H1 (cell line): ENCODE results near the gene GRK5. TPM values are rescaled to one million over a fixed set of nuclear protein-coding genes. Genes with fewer than 3 reads are reported as not detected.

Experiments used
- CTCF ChIA-PET: fragments of 300-600 bp; sonication (Branson Sonifier 250); formaldehyde crosslinking; loops from one replicate; lab custom pipeline; 2021; ENCODE audit not compliant: partially characterized antibody; lab: Charles Lee
- POLR2A ChIA-PET: fragments of 300-600 bp; sonication (Branson Sonifier 250); formaldehyde crosslinking; loops from one replicate; lab custom pipeline; 2021; ENCODE audit warnings: inconsistent platforms; ENCODE audit not compliant: partially characterized antibody; lab: Charles Lee
- DNase-seq, 2 experiments: peaks; one replicate each; pipeline versions ENCODE4 v3.0.0 to v3.0.0-alpha.2; 2010 to 2022; ENCODE audit warnings: low spot score in 2 of 2, low read depth in 1 of 2, mixed read lengths in 1 of 2
- FAIRE-seq: peaks from 2 replicates; lab custom pipeline; 2011; peaks lifted over from hg19 to GRCh38; lab: Jason Lieb, UNC
- H2AFZ ChIP-seq: 2 replicates; pipeline ENCODE4 v1.8.1; 2012; ENCODE audit warnings: low read length, inconsistent platforms
- H2AK5ac ChIP-seq: 2 replicates; pipeline ENCODE4 v1.6.1; 2013; ENCODE audit warnings: low read depth, low read length
- H2BK120ac ChIP-seq: replicated peaks from 2 replicates; pipeline ENCODE3; 2013; ENCODE audit warnings: low read depth, low read length, inconsistent platforms
- H2BK12ac ChIP-seq: 2 replicates; pipeline ENCODE4 v1.6.1; 2013; ENCODE audit warnings: low read depth, low read length
- H2BK15ac ChIP-seq: 2 replicates; pipeline ENCODE4 v1.6.1; 2013; ENCODE audit warnings: low read length
- H2BK20ac ChIP-seq: 2 replicates; pipeline ENCODE4 v1.6.1; 2013; ENCODE audit warnings: low read length
- H2BK5ac ChIP-seq: 2 replicates; pipeline ENCODE4 v1.6.1; 2013; ENCODE audit warnings: low read depth, low read length
- H3K14ac ChIP-seq: 2 replicates; pipeline ENCODE4 v1.6.1; 2013; ENCODE audit warnings: inconsistent platforms; ENCODE audit not compliant: insufficient read length
- H3K18ac ChIP-seq: 2 replicates; pipeline ENCODE4 v1.6.1; 2013; ENCODE audit warnings: low read length; ENCODE audit errors: extremely low read depth
- H3K23ac ChIP-seq: 2 replicates; pipeline ENCODE4 v1.6.1; 2013; ENCODE audit warnings: inconsistent platforms; ENCODE audit not compliant: insufficient read length
- H3K23me2 ChIP-seq: 2 replicates; pipeline ENCODE4 v1.6.1; 2013; ENCODE audit warnings: low read depth, low read length
- H3K27ac ChIP-seq: 2 replicates; pipeline ENCODE4 v1.6.1; 2011; ENCODE audit warnings: low read depth, low read length, inconsistent platforms
- H3K27me3 ChIP-seq, 4 experiments: replicated peaks in 1 of 4; 1 replicate in 1 of 4; 2 replicates in 3 of 4; pipeline versions ENCODE4 v1.6.1 to v1.8.1; 2011 to 2013; ENCODE audit warnings: low read length in 3 of 4, mild to moderate bottlenecking in 3 of 4, inconsistent platforms in 2 of 4, mixed read lengths in 2 of 4, moderate library complexity in 1 of 4; ENCODE audit not compliant: control insufficient read depth in 3 of 4, insufficient read depth in 3 of 4; ENCODE audit errors: extremely low read depth in 1 of 4
- H3K36me3 ChIP-seq, 4 experiments: 2 replicates each; pipeline versions ENCODE4 v1.6.1 to v1.8.1; 2011 to 2013; ENCODE audit warnings: mild to moderate bottlenecking in 4 of 4, low read length in 3 of 4, moderate library complexity in 2 of 4, control low read depth in 1 of 4, inconsistent platforms in 1 of 4; ENCODE audit not compliant: insufficient read depth in 4 of 4, control insufficient read depth in 2 of 4
- H3K4ac ChIP-seq: replicated peaks from 2 replicates; pipeline ENCODE3; 2013; ENCODE audit warnings: low read length, low read depth, mixed read lengths, inconsistent platforms; ENCODE audit not compliant: insufficient read length
- H3K4me1 ChIP-seq, 4 experiments: replicated peaks in 1 of 4; 1 replicate in 1 of 4; 2 replicates in 3 of 4; pipeline versions ENCODE4 v1.6.1 to v1.8.1; 2011 to 2013; ENCODE audit warnings: low read length in 3 of 4, inconsistent platforms in 2 of 4, mixed read lengths in 1 of 4; ENCODE audit not compliant: insufficient read depth in 4 of 4, control insufficient read depth in 3 of 4
- H3K4me2 ChIP-seq, 2 experiments: 2 replicates each; pipeline versions ENCODE4 v1.6.1 to v1.8.1; 2011 to 2013; ENCODE audit warnings: low read depth in 2 of 2, low read length in 2 of 2, control low read depth in 1 of 2, inconsistent platforms in 1 of 2, mild to moderate bottlenecking in 1 of 2; ENCODE audit not compliant: insufficient read depth in 1 of 2
- H3K4me3 ChIP-seq, 4 experiments: fragments of 200-600, 300-600 bp in 1 of 4; sonication (generic), shearing (Covaris generic), sonication (Bioruptor Twin) in 1 of 4; 2 replicates each; pipeline versions ENCODE4 v1.5.1 to v1.8.1; 2011 to 2016; ENCODE audit warnings: low read length in 4 of 4, low read depth in 3 of 4, control low read depth in 2 of 4, inconsistent platforms in 2 of 4, mild to moderate bottlenecking in 2 of 4, mixed read lengths in 1 of 4, moderate library complexity in 1 of 4; ENCODE audit not compliant: insufficient read depth in 2 of 4; ENCODE audit errors: extremely low read depth in 1 of 4
- H3K56ac ChIP-seq: replicated peaks from 2 replicates; pipeline ENCODE3; 2013; ENCODE audit warnings: low read depth, mild to moderate bottlenecking, mixed read lengths, low read length, inconsistent platforms; ENCODE audit not compliant: insufficient read length
- H3K79me1 ChIP-seq: 2 replicates; pipeline ENCODE4 v1.6.1; 2013; ENCODE audit warnings: low read depth, low read length, control low read depth
- H3K79me2 ChIP-seq, 2 experiments: 2 replicates each; pipeline versions ENCODE4 v1.6.1 to v1.8.1; 2012 to 2013; ENCODE audit warnings: low read length in 2 of 2, mild to moderate bottlenecking in 2 of 2, inconsistent platforms in 1 of 2; ENCODE audit not compliant: insufficient read depth in 2 of 2, control insufficient read depth in 1 of 2
- H3K9ac ChIP-seq, 4 experiments: replicated peaks in 1 of 4; 1 replicate in 1 of 4; 2 replicates in 3 of 4; pipeline versions ENCODE4 v1.6.1 to v1.8.1; 2011 to 2013; ENCODE audit warnings: low read depth in 3 of 4, low read length in 3 of 4, control low read depth in 2 of 4, mild to moderate bottlenecking in 2 of 4, moderate library complexity in 2 of 4, inconsistent platforms in 1 of 4; ENCODE audit errors: extremely low read depth in 1 of 4
- H3K9me3 ChIP-seq, 2 experiments: 2 replicates each; pipeline versions ENCODE4 v1.6.1 to v1.8.1; 2012 to 2013; ENCODE audit warnings: mild to moderate bottlenecking in 2 of 2, moderate library complexity in 2 of 2, control low read depth in 1 of 2, inconsistent platforms in 1 of 2, low read depth in 1 of 2, low read length in 1 of 2, mixed read lengths in 1 of 2; ENCODE audit not compliant: insufficient read depth in 2 of 2
- H4K20me1 ChIP-seq, 2 experiments: replicated peaks in 1 of 2; 2 replicates each; pipeline versions ENCODE3 to v1.8.1; 2011 to 2013; ENCODE audit warnings: inconsistent platforms in 2 of 2, low read length in 2 of 2, mild to moderate bottlenecking in 1 of 2; ENCODE audit not compliant: insufficient read depth in 2 of 2, control insufficient read depth in 1 of 2
- H4K5ac ChIP-seq: 2 replicates; pipeline ENCODE4 v1.6.1; 2013; ENCODE audit warnings: low read length, low read depth, mixed read lengths, inconsistent platforms; ENCODE audit not compliant: insufficient read length
- H4K8ac ChIP-seq: 2 replicates; pipeline ENCODE4 v1.8.0; 2013; ENCODE audit warnings: mild to moderate bottlenecking, moderate library complexity, low read length, inconsistent platforms; ENCODE audit not compliant: insufficient read depth; ENCODE audit errors: extremely low read depth
- H4K91ac ChIP-seq: replicated peaks from 2 replicates; pipeline ENCODE3; 2013; ENCODE audit warnings: low read length, mixed read lengths, inconsistent platforms; ENCODE audit not compliant: insufficient read length
- CTCF ChIP-seq, 3 experiments: IDR thresholded peaks; 1 replicate in 2 of 3; 2 replicates in 1 of 3; pipeline versions ENCODE4 v1.5.1 to v1.6.1; 2011; ENCODE audit warnings: low read length in 3 of 3, mild to moderate bottlenecking in 3 of 3, inconsistent platforms in 2 of 3, low read depth in 1 of 3, moderate library complexity in 1 of 3; ENCODE audit not compliant: insufficient read depth in 1 of 3; ENCODE audit errors: control extremely low read depth in 1 of 3
- MAFK ChIP-seq: IDR thresholded peaks from 2 replicates; pipeline ENCODE4 v1.6.1; 2012; ENCODE audit warnings: low read depth, mild to moderate bottlenecking, improper control_type of control experiment, low read length
- RAD21 ChIP-seq, 2 experiments: IDR thresholded peaks in 1 of 2; conservative IDR thresholded peaks in 1 of 2; 2 replicates each; pipeline ENCODE4 v1.6.1; 2011; ENCODE audit warnings: low read depth in 2 of 2, low read length in 2 of 2, improper control_type of control experiment in 1 of 2, inconsistent platforms in 1 of 2, mild to moderate bottlenecking in 1 of 2, moderate library complexity in 1 of 2
- TCF12 ChIP-seq: IDR thresholded peaks from 2 replicates; pipeline ENCODE4 v1.6.1; 2011; ENCODE audit warnings: low read depth, mild to moderate bottlenecking, low read length
- WGBS, 2 experiments: shearing (Covaris generic) in 1 of 2; methylation state at CpG; one replicate each; pipeline versions ENCODE4 v1.1.6 to v1.1.7; 2013 to 2015; ENCODE audit warnings: low lambda C conversion rate in 2 of 2, mixed read lengths in 2 of 2, inconsistent platforms in 1 of 2, low coverage in 1 of 2, missing lambda C conversion rate in 1 of 2; ENCODE audit not compliant: insufficient replicate concordance in 2 of 2, insufficient coverage in 1 of 2, insufficient read length in 1 of 2; ENCODE audit errors: extremely low coverage in 1 of 2, missing lambda C conversion rate in 1 of 2; 5-methylcytosine and 5-hydroxymethylcytosine counted together
- polyA plus RNA-seq, 7 experiments: library from polyadenylated mRNA; depleted of rRNA in 3 of 7; stranded (reverse) in 5 of 7; unstranded in 2 of 7; fragments of >200 nt in 5 of 7; fragments of 200-250 nt in 2 of 7; gene quantifications; 1 replicate in 5 of 7; 2 replicates in 1 of 7; 4 replicates in 1 of 7; pipeline versions ENCODE4 v1.2.1 to v1.2.3, GENCODE V29; 2011 to 2013; ENCODE audit warnings: missing spikeins in 2 of 7, mixed read lengths in 2 of 7
- total RNA-seq: library from RNA; stranded (reverse); fragmentation: NEBNext Ultra II Directional; extraction: Animal tissue kit (Norgen Biotek cat#: 25700); gene quantifications from 2 replicates; pipeline ENCODE4 v1.2.1, GENCODE V29; 2021

The GRK5 gene
- total and polyA plus RNA-seq, 2 of the 8 experiments (the other 6 are each of a cell fraction or from before 2014, with no cell fraction given): 0.54 to 2.5 TPM

DNA sequence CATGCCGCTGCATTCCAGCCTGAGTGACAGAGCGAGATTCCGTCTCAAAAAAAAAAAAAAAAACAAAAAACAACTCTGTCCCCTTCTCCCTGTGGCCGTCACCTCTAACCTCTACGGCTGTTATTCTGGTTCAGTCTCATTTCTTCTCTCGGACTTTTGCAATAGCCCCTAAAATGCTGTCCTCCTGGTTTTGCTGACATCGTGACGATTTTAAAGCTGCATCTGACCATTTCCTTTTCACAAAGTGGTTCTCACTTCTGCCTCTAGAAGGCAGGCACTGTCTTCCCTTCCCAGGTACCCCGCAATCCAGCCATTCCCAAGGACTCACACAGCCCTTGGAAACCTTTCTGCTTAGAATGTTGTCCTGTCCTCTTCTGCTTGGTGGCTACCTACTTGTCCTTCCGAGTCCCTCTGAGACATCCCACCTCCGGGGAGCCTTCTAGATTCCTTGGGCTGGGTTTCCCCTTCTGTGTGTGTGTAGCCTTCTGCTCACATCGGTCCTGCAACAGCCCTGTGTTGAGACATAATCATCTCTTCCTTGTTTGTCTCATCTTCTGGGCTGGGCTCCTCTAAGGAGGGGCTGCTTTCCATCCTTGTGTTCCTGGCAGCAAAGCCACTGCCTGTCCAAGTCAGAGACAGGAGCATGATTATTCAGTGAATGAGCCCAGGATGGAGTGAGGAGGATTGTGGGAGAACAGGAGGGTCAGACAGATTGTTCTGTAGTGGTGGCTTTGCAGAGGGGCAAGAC is 83.1 kb downstream of the GRK5 start:
- Histone ChIP-seq H2BK20ac (no peak overlapping the region), H3K56ac (no peak overlapping the region), H3K27me3 (no peaks in the 10 kb centered on the region), H2BK5ac (no peak overlapping the region), H3K23ac (no peak overlapping the region), H2BK12ac (no peak overlapping the region), H2BK15ac (no peak overlapping the region), H3K4me1 (peaks cover 0 to 4% (median 0%) of the 10 kb centered on the region in 4 experiments; a peak in 1 of 7 replicates), H4K5ac (no peak overlapping the region), H2AK5ac (peak overlapping the region; percentile 75), H2AFZ (no peak overlapping the region), H4K91ac (no peak overlapping the region), H3K4ac (no peak overlapping the region), H3K14ac (no peak overlapping the region), H3K9me3 (no peaks in the 10 kb centered on the region), H3K9ac (no peak overlapping the region; a peak in 1 of 7 replicates), H3K4me3 (no peak overlapping the region), H3K79me2 (no peaks in the 10 kb centered on the region), H4K8ac (no peak overlapping the region), H3K27ac (no peak overlapping the region), H3K36me3 (no peaks in the 10 kb centered on the region), H3K23me2 (peaks cover 2% of the 10 kb centered on the region; the same call in 1 of the 2 replicates), H3K79me1 (no peaks in the 10 kb centered on the region), H2BK120ac (no peak overlapping the region), H4K20me1 (no peaks in the 10 kb centered on the region), H3K4me2 (no peak overlapping the region), H3K18ac (no peak overlapping the region)
- WGBS, 2 experiments: 71% methylated on average over 8 of the region's 12 CpGs; no CpG with 5 or more reads in 1 of the 2 experiments
- ChIA-PET POLR2A (interaction anchor here (0.6 to 1.5 kb wide), 2 partner anchors 22 to 27 kb away, joined by 3 to 4 read pairs; no protein-coding TSS in a partner anchor), CTCF (interaction anchor here (0.6 to 2.7 kb wide), 16 partner anchors 9 to 276 kb away, joined by 3 to 7 read pairs (median 4); no protein-coding TSS in a partner anchor)
- TF ChIP-seq RAD21 (IDR thresholded peaks at IDR 0.05 in 1 of 2, conservative IDR thresholded peaks at IDR 0.05 in 1 of 2; ENCODE audit: low read depth in 2 of 2, low read length in 2 of 2) (peak; percentile 47 to 59), TCF12 (no peak), CTCF (IDR thresholded peaks at IDR 0.05; ENCODE audit: control extremely low read depth in 1 of 3, insufficient read depth in 1 of 3, low read depth in 1 of 3, low read length in 3 of 3) (peak; percentile 13 to 42 (median 32); a peak in 3 of 4 replicates), MAFK (peak; percentile 54)
- FAIRE-seq: no peak
- DNase-seq: no peak
